ENCODE measurements around the gene SIRPG. TPM values are rescaled to one million over a fixed set of nuclear protein-coding genes. Genes with fewer than 3 reads are reported as not detected.

Gene SIRPG
- total and polyA plus RNA-seq, 2 experiments from 2014 or later = not detected

GRCh38 chr20:1697592-1697991 lies 40.0 kb upstream of the SIRPG start:
- TF ChIP-seq CTCF (IDR thresholded peaks at IDR 0.05; ENCODE audit: low read depth, low read length) = no peak
- H3K4me3 ChIP-seq = no peak overlapping the region
- no peaks in the 10 kb centered on the region for H3K9me3 ChIP-seq (ENCODE audit: low read depth)
- H3K36me3 ChIP-seq = no peaks in the 10 kb centered on the region
- H3K4me1 ChIP-seq (ENCODE audit: low read depth) = no peaks in the 10 kb centered on the region
- no peak overlapping the region for H3K27ac ChIP-seq
- peaks cover 18% of the 10 kb centered on the region for H3K27me3 ChIP-seq
- DNase-seq (ENCODE audit: low read depth in 1 of 2, low spot score in 1 of 2) = no peak

- no peaks in the 10 kb centered on the region for H3K4me1 ChIP-seq (ENCODE audit: low read depth)
- no peak overlapping the region for H3K27ac ChIP-seq
- DNase-seq (ENCODE audit: low read depth in 1 of 2, low spot score in 1 of 2) = no peak
- TF ChIP-seq CTCF (IDR thresholded peaks at IDR 0.05; ENCODE audit: low read depth, low read length) = no peak
- H3K36me3 ChIP-seq = no peaks in the 10 kb centered on the region
- H3K27me3 ChIP-seq = peaks cover 18% of the 10 kb centered on the region
- H3K4me3 ChIP-seq = no peak overlapping the region
- no peaks in the 10 kb centered on the region for H3K9me3 ChIP-seq (ENCODE audit: low read depth)
These were observed 39.1 kb upstream of the SIRPG start for GRCh38 chr20:1696521-1697209.

- peak in 1 of 2 donors; percentile 18 for DNase-seq (ENCODE audit: low read depth in 1 of 2, low spot score in 1 of 2)
- no peak overlapping the region for H3K4me3 ChIP-seq
- peaks cover 18% of the 10 kb centered on the region for H3K27me3 ChIP-seq
- TF ChIP-seq CTCF (IDR thresholded peaks at IDR 0.05; ENCODE audit: low read depth, low read length) = no peak
- H3K36me3 ChIP-seq = no peaks in the 10 kb centered on the region
- H3K27ac ChIP-seq = no peak overlapping the region
- no peaks in the 10 kb centered on the region for H3K4me1 ChIP-seq (ENCODE audit: low read depth)
- H3K9me3 ChIP-seq (ENCODE audit: low read depth) = no peaks in the 10 kb centered on the region
These were observed 37.1 kb upstream of the SIRPG start for GRCh38 chr20:1694672-1695071.

- no peak overlapping the region for H3K27ac ChIP-seq
- H3K9me3 ChIP-seq (ENCODE audit: low read depth) = no peaks in the 10 kb centered on the region
- H3K27me3 ChIP-seq = peaks cover 15% of the 10 kb centered on the region
- no peak for TF ChIP-seq CTCF (IDR thresholded peaks at IDR 0.05; ENCODE audit: low read depth, low read length)
- H3K36me3 ChIP-seq = no peaks in the 10 kb centered on the region
- no peak overlapping the region for H3K4me3 ChIP-seq
- H3K4me1 ChIP-seq (ENCODE audit: low read depth) = no peaks in the 10 kb centered on the region
- no peak for DNase-seq (ENCODE audit: low read depth in 1 of 2, low spot score in 1 of 2)
These were observed 35.8 kb upstream of the SIRPG start for GRCh38 chr20:1693427-1693826.

- Histone ChIP-seq H3K9me3 (ENCODE audit: low read depth) (no peaks in the 10 kb centered on the region), H3K4me1 (ENCODE audit: low read depth) (no peaks in the 10 kb centered on the region), H3K4me3 (no peak overlapping the region), H3K27ac (no peak overlapping the region), H3K36me3 (no peaks in the 10 kb centered on the region), H3K27me3 (peaks cover 10% of the 10 kb centered on the region)
- TF ChIP-seq CTCF (IDR thresholded peaks at IDR 0.05; ENCODE audit: low read depth, low read length) = no peak
- no peak for DNase-seq (ENCODE audit: low read depth in 1 of 2, low spot score in 1 of 2)
These were observed 32.1 kb upstream of the SIRPG start for GRCh38 chr20:1689721-1690120.

All from cardiac muscle cell (in vitro differentiated cells and primary cell).